Measurements from ENCODE around the gene BABAM2. TPM values are rescaled to one million over a fixed set of nuclear protein-coding genes. Genes with fewer than 3 reads are reported as not detected.

The BABAM2 gene
- total and polyA plus RNA-seq, 5 donors: 45.2 to 65.2 (median 64.0) TPM

- intact Hi-C loops (cut with DNase I): no loop called here
- H3K4me3 ChIP-seq (ENCODE audit: low read length): no peak overlapping the region
- no peaks in the 10 kb centered on the region for H3K9me3 ChIP-seq (ENCODE audit: control insufficient read depth, low read length)
- DNase-seq (no peak), ATAC-seq (no peak)
- WGBS: 97% methylated on average over 2 of the region's 2 CpGs
- no peaks in the 10 kb centered on the region for H3K4me1 ChIP-seq (ENCODE audit: control insufficient read depth, insufficient read depth, low read length)
- H3K27ac ChIP-seq (ENCODE audit: low read length): no peak overlapping the region
- H3K27me3 ChIP-seq (ENCODE audit: control insufficient read depth, insufficient read depth): no peaks in the 10 kb centered on the region
Observed at GRCh38 chr2:28297531-28297930, 407.0 kb downstream of the BABAM2 start.

GRCh38 chr2:28298406-28298805, 407.9 kb downstream of the BABAM2 start:
- Histone ChIP-seq H3K4me3 (ENCODE audit: low read length) (no peak overlapping the region), H3K4me1 (ENCODE audit: control insufficient read depth, insufficient read depth, low read length) (no peaks in the 10 kb centered on the region), H3K9me3 (ENCODE audit: control insufficient read depth, low read length) (no peaks in the 10 kb centered on the region), H3K27ac (ENCODE audit: low read length) (no peak overlapping the region), H3K27me3 (ENCODE audit: control insufficient read depth, insufficient read depth) (no peaks in the 10 kb centered on the region)
- intact Hi-C loops (cut with DNase I): no loop called here
- no peak for ATAC-seq
- no peak for DNase-seq
- WGBS: 90% methylated on average over 3 of the region's 3 CpGs

GRCh38 chr2:28300485-28301341, 410.2 kb downstream of the BABAM2 start:
- no peak overlapping the region for H3K4me3 ChIP-seq (ENCODE audit: low read length)
- ATAC-seq: no peak
- no peaks in the 10 kb centered on the region for H3K27me3 ChIP-seq (ENCODE audit: control insufficient read depth, insufficient read depth)
- intact Hi-C loops (cut with DNase I): no loop called here
- WGBS: 67% methylated on average over 9 of the region's 9 CpGs
- no peak for DNase-seq
- H3K9me3 ChIP-seq (ENCODE audit: control insufficient read depth, low read length): no peaks in the 10 kb centered on the region
- H3K27ac ChIP-seq (ENCODE audit: low read length): no peak overlapping the region
- no peaks in the 10 kb centered on the region for H3K4me1 ChIP-seq (ENCODE audit: control insufficient read depth, insufficient read depth, low read length)

- no peak overlapping the region for H3K4me3 ChIP-seq (ENCODE audit: low read length)
- ATAC-seq: no peak
- no peak overlapping the region for H3K27ac ChIP-seq (ENCODE audit: low read length)
- H3K4me1 ChIP-seq (ENCODE audit: control insufficient read depth, insufficient read depth, low read length): no peaks in the 10 kb centered on the region
- intact Hi-C loops (cut with DNase I): no loop called here
- no peaks in the 10 kb centered on the region for H3K9me3 ChIP-seq (ENCODE audit: control insufficient read depth, low read length)
- DNase-seq: no peak
- WGBS: 95% methylated on average over 1 of the region's 1 CpG
- no peaks in the 10 kb centered on the region for H3K27me3 ChIP-seq (ENCODE audit: control insufficient read depth, insufficient read depth)
Observed at GRCh38 chr2:28305202-28305601, 414.7 kb downstream of the BABAM2 start.

GRCh38 chr2:28310107-28310506, 419.6 kb downstream of the BABAM2 start:
- 75% methylated on average over 2 of the region's 2 CpGs for WGBS
- no peaks in the 10 kb centered on the region for H3K4me1 ChIP-seq (ENCODE audit: control insufficient read depth, insufficient read depth, low read length)
- H3K4me3 ChIP-seq (ENCODE audit: low read length): no peak overlapping the region

GRCh38 chr2:28311660-28312249, 421.2 kb downstream of the BABAM2 start:
- peak; percentile 63 for ATAC-seq
- no peak for DNase-seq
- intact Hi-C loops (cut with DNase I): no loop called here
- 69% methylated on average over 7 of the region's 7 CpGs for WGBS
- Histone ChIP-seq H3K27ac (ENCODE audit: low read length) (peak overlapping the region; percentile 86), H3K9me3 (ENCODE audit: control insufficient read depth, low read length) (no peaks in the 10 kb centered on the region), H3K4me3 (ENCODE audit: low read length) (no peak overlapping the region), H3K27me3 (ENCODE audit: control insufficient read depth, insufficient read depth) (no peaks in the 10 kb centered on the region), H3K4me1 (ENCODE audit: control insufficient read depth, insufficient read depth, low read length) (no peaks in the 10 kb centered on the region)

More at GRCh38 chr2:28310107-28310506, 419.6 kb downstream of the BABAM2 start:
- no peak for ATAC-seq
- DNase-seq: no peak
- Histone ChIP-seq H3K27ac (ENCODE audit: low read length) (no peak overlapping the region), H3K9me3 (ENCODE audit: control insufficient read depth, low read length) (no peaks in the 10 kb centered on the region), H3K27me3 (ENCODE audit: control insufficient read depth, insufficient read depth) (no peaks in the 10 kb centered on the region)
- intact Hi-C loops (cut with DNase I): no loop called here

- Histone ChIP-seq H3K27me3 (ENCODE audit: control insufficient read depth, insufficient read depth) (no peaks in the 10 kb centered on the region), H3K9me3 (ENCODE audit: control insufficient read depth, low read length) (no peaks in the 10 kb centered on the region), H3K4me3 (ENCODE audit: low read length) (no peak overlapping the region), H3K4me1 (ENCODE audit: control insufficient read depth, insufficient read depth, low read length) (no peaks in the 10 kb centered on the region), H3K27ac (ENCODE audit: low read length) (peak overlapping the region; percentile 86)
- ATAC-seq (peak; percentile 18 to 65), DNase-seq (no peak)
- intact Hi-C loops (cut with DNase I): no loop called here
- WGBS: 86% methylated on average over 6 of the region's 6 CpGs
Observed at GRCh38 chr2:28312307-28313219, 422.0 kb downstream of the BABAM2 start.

- 91% methylated on average over 6 of the region's 6 CpGs for WGBS
- ATAC-seq (no peak), DNase-seq (no peak)
- Histone ChIP-seq H3K4me1 (ENCODE audit: control insufficient read depth, insufficient read depth, low read length) (no peaks in the 10 kb centered on the region), H3K27ac (ENCODE audit: low read length) (no peak overlapping the region), H3K9me3 (ENCODE audit: control insufficient read depth, low read length) (no peaks in the 10 kb centered on the region), H3K4me3 (ENCODE audit: low read length) (no peak overlapping the region), H3K27me3 (ENCODE audit: control insufficient read depth, insufficient read depth) (no peaks in the 10 kb centered on the region)
- intact Hi-C loops (cut with DNase I): no loop called here
Observed at GRCh38 chr2:28313220-28313784, 422.8 kb downstream of the BABAM2 start.

- no peak overlapping the region for H3K27ac ChIP-seq (ENCODE audit: low read length)
- no peak overlapping the region for H3K4me3 ChIP-seq (ENCODE audit: low read length)
- ATAC-seq (no peak), DNase-seq (no peak)
- no peaks in the 10 kb centered on the region for H3K4me1 ChIP-seq (ENCODE audit: control insufficient read depth, insufficient read depth, low read length)
- H3K9me3 ChIP-seq (ENCODE audit: control insufficient read depth, low read length): no peaks in the 10 kb centered on the region
- no peaks in the 10 kb centered on the region for H3K27me3 ChIP-seq (ENCODE audit: control insufficient read depth, insufficient read depth)
- intact Hi-C loops (cut with DNase I): no loop called here
Observed at GRCh38 chr2:28314968-28315367, 424.4 kb downstream of the BABAM2 start.

GRCh38 chr2:28316546-28317335, 426.2 kb downstream of the BABAM2 start:
- Histone ChIP-seq H3K27ac (ENCODE audit: low read length) (no peak overlapping the region), H3K27me3 (ENCODE audit: control insufficient read depth, insufficient read depth) (no peaks in the 10 kb centered on the region), H3K4me1 (ENCODE audit: control insufficient read depth, insufficient read depth, low read length) (no peaks in the 10 kb centered on the region), H3K9me3 (ENCODE audit: control insufficient read depth, low read length) (no peaks in the 10 kb centered on the region), H3K4me3 (ENCODE audit: low read length) (no peak overlapping the region)
- intact Hi-C loops (cut with DNase I): no loop called here
- ATAC-seq (no peak), DNase-seq (no peak)
- 91% methylated on average over 14 of the region's 14 CpGs for WGBS

Data from right cardiac atrium (tissue), 5 donors.